ENCODE data around the gene UGT1A9.

DNA sequence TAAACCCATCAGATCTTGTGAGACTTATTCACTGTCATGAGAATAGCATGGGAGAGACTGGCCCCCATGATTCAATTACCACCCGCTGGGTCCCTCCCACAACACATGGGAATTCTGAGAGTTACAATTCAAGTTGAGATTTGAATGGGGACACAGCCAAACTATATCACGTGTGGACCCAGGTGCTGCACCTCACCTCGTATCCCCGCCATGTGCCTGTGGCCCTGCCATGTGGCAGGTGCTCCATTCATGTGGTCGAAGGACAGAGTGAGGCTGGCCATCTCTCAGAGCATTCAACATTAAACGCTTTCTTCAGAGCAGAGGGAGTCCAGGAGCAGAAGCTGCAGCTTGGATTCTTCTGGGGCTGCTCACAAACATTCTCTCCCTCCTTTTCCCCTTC lies 138.7 kb downstream of the UGT1A9 start:
- TF ChIP-seq, protein P1, sequence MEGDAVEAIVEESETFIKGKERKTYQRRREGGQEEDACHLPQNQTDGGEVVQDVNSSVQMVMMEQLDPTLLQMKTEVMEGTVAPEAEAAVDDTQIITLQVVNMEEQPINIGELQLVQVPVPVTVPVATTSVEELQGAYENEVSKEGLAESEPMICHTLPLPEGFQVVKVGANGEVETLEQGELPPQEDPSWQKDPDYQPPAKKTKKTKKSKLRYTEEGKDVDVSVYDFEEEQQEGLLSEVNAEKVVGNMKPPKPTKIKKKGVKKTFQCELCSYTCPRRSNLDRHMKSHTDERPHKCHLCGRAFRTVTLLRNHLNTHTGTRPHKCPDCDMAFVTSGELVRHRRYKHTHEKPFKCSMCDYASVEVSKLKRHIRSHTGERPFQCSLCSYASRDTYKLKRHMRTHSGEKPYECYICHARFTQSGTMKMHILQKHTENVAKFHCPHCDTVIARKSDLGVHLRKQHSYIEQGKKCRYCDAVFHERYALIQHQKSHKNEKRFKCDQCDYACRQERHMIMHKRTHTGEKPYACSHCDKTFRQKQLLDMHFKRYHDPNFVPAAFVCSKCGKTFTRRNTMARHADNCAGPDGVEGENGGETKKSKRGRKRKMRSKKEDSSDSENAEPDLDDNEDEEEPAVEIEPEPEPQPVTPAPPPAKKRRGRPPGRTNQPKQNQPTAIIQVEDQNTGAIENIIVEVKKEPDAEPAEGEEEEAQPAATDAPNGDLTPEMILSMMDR (IDR thresholded peaks at IDR 0.05; ENCODE audit: insufficient read depth, low read length, poor library complexity, severe bottlenecking) = no peak
- TF ChIP-seq EZH2phosphoT487 (conservative IDR thresholded peaks at IDR 0.05; ENCODE audit: low read length) = no peak

Measured in SU-DHL-6 (cell line).